GM21423 (cell line): ENCODE results near the gene SLC35F3.
A peak's percentile ranks its signal among the peaks of the same experiment; 100 is the strongest.
"Not testable (repeated sequence)": the region's sequence is repeated elsewhere in the genome, so short reads cannot be mapped to it uniquely, and the experiment has no call there.

Experiments
- ATAC-seq: cut with Tn5 transposase; IDR thresholded peaks from one replicate; pipeline ENCODE4 v1.9.1; 2021; ENCODE audit warnings: mild to moderate bottlenecking, moderate library complexity; ENCODE audit not compliant: unreplicated experiment

The SLC35F3 gene

GRCh38 chr1:233904633-233905415 lies at the start of gene SLC35F3:
SLC35F3 (plus strand) TSS chr1:233904676.
- ATAC-seq, result no peak

DNA sequence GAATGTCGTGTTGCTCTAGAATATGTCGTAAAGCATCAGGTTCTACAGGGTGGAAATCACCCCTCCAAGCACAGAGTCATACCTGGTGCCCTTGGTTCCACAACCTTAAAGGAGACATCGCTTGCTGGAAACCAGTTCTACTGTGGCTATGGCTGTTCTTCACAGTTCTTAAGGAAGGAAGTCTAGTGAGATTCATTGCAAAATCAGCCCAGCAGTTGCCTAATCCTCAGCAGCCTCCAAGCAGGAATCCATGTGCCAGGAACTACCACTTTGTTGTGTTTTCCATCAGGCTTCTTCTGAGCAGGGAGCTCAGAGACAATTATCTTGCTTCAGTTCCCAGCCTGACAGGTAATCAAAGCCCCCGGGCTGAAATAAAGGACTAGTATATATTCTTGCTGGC lies 45.0 kb upstream of the SLC35F3 start:
- no peak for ATAC-seq

- no peak for ATAC-seq
Observed at GRCh38 chr1:233863901-233864545, 40.5 kb upstream of the SLC35F3 start.

GRCh38 chr1:233864578-233864977 lies 39.9 kb upstream of the SLC35F3 start:
- ATAC-seq, result no peak

DNA sequence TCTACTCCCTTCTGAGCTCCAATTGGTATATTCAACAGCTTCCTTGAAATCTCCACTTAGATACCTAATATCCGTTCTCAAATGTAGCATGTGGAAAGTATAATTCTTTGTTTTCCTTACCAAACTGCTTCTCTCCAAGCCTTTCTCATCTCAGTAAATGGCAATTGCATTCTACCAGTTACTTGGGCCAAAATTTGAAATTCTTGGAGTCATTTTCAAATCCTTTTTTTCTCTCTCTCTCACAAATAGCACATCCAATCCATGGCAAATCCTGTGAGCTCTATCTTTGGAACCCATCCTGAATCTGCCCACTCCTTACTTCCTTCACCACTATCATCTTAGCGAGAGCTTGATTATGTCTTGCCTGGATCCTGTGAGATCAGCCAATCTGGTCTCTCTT lies 39.3 kb upstream of the SLC35F3 start:
- ATAC-seq, result no peak

GRCh38 chr1:233865902-233866301 lies 38.6 kb upstream of the SLC35F3 start:
- ATAC-seq, result no peak

GRCh38 chr1:233867028-233867427 lies 37.4 kb upstream of the SLC35F3 start:
- no peak for ATAC-seq

DNA sequence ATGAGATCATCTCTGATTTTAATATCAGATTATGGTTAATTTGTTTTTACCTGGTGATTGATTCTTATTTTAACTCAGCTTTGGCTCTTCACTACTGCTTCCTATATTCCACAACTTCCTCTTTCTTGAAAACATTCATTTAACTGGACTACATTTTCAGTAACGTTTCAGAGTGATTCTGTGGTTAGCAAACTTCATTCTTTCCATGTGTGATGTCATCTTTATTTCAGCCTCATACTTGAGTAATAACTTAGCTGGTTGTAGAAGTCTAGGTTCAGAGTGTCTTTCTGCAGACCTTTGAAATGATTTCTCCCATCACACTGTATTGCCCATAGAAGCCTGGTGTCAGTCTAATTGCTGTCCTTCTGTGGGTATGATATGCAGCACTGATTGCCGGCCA lies 36.0 kb upstream of the SLC35F3 start:
- ATAC-seq, result no peak

DNA sequence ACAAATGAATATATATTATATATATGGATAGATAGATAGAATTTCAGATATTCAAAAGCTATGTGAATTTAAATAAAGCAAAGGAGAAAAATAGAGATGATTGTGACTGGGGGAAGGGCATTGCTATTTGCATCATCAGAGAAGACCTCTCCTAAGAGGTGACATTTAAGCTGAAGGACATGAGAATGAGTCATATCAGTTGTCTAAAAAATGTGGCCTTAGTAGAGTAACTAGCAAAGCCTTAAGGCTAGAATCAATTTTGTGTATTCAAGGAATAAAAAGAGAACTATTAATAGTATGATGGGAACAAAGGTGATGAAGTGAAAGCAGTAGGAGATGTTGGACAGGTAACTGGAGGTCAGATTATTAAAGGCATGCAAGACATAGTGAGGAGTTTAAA lies 34.8 kb upstream of the SLC35F3 start:
- ATAC-seq, result no peak

- no peak for ATAC-seq
Observed at GRCh38 chr1:233873666-233874065, 30.8 kb upstream of the SLC35F3 start.

- no peak for ATAC-seq
Observed at GRCh38 chr1:233879841-233880240, 24.6 kb upstream of the SLC35F3 start.

- ATAC-seq, result no peak
Observed at GRCh38 chr1:233883671-233884070, 20.8 kb upstream of the SLC35F3 start.

GRCh38 chr1:233884461-233885151 lies 19.9 kb upstream of the SLC35F3 start:
- no peak for ATAC-seq

DNA sequence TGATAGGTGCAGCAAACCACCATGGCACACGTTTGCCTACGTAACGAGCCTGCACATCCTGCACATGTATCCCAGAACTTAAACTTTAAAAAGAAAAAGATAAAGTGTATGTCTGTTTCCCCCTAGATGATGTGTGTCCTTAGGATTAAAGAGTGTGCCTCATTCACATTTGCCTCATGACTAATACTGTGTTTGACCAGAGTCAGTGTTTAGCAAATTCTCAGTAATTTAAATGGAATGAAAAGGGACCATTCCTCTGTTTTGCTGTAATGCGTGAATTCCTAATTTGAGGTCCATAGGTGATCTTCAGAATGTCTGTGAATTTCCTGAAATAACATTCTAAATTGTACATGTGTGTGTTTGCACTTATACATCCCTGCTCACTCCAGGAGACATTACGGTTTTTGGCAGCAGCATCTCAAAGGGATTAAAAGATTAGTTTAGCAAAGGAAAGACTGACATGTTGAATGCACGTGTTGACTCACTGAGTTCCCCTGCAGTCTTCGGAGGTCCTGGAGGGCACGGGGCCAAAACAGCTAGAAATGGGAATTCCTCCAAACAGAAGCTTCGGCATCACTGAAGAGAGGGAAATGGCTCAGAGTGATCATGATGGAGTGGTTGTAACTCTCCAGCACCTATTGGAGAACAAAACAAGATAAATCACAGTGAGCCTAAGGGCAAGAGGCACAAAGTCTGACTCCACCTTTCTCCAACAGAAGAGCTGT lies 19.1 kb upstream of the SLC35F3 start:
- no peak for ATAC-seq

GRCh38 chr1:233891151-233891550 lies 13.3 kb upstream of the SLC35F3 start:
- not testable (repeated sequence) for ATAC-seq

GRCh38 chr1:233897325-233898162 lies 6.9 kb upstream of the SLC35F3 start:
- peak; percentile 97 for ATAC-seq

- no peak for ATAC-seq
Observed at GRCh38 chr1:233901495-233901894, 3.0 kb upstream of the SLC35F3 start.

GRCh38 chr1:233905416-233906051 lies 1.1 kb downstream of the SLC35F3 start:
- ATAC-seq, result no peak

GRCh38 chr1:233907151-233907550 lies 2.7 kb downstream of the SLC35F3 start:
- ATAC-seq, result no peak

- no peak for ATAC-seq
Observed at GRCh38 chr1:233908092-233908491, 3.6 kb downstream of the SLC35F3 start.
